Tongue (tissue), 2 donors: ENCODE measurements around the gene THSD7A. TPM values are rescaled to one million over a fixed set of nuclear protein-coding genes. Genes with fewer than 3 reads are reported as not detected.

Experiments used
- DNase-seq: peaks from one replicate; pipeline ENCODE4 v3.0.0-alpha.2; 2015
- total RNA-seq: library from RNA; depleted of rRNA; stranded (reverse); fragments of >200 nt; gene quantifications from one replicate; pipeline ENCODE4 v1.2.3, GENCODE V29; 2014

THSD7A gene
- total RNA-seq, 1 donor from 2014 or later: 10.6 TPM

DNA sequence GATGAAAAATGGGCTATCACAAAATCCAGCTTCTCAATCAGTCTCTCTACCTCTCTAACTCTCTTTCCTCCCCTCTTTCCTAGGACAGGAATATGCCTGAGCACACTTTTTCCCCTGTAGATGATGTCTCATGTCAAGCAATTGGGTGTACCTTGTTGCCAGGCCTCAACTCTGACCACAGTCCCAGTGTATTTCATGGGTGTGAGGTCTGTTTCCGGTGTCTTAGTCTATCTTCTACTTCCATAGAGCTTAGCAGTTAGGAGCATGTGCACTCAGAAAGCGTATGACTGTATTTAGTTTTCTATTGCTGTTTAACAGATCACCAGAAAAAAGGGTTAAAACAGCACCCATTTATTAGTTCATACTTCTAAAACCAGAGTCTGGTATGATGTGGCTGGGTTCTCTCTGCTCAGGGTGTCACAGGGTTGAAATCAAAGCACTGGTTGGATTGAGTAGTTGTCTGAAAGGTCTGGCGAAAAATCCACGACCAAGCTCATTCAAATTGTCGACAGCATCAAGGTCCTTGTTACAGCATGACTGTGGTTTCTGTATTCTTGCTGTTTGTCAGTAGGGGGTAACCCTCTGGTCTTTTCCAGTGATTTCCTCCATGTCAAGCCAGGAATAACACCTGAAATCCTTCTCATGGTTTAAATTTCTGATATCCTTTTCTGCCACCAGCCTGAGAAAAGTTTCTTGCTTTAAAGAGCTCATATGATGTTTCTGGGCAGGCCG lies 130.0 kb downstream of the THSD7A start:
- DNase-seq: no peak

DNA sequence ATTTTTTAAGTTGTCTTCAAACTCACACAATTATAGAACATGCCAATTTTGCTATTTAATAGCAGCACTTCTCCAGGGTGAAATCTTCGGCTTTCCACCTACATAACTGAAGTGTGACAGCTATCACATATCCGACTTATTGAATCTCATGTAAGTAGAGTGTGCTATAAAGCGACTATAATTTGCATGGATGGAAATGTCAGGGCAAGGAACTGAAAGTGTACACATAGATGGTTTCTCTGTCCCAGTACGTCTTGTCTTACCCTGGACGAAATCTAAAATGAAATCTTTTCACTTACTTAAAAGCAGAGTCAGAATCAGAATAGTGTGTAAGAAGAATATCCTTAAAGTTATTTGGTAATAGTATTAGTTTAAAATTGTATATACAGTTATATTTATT lies 132.3 kb downstream of the THSD7A start:
- no peak for DNase-seq

DNA sequence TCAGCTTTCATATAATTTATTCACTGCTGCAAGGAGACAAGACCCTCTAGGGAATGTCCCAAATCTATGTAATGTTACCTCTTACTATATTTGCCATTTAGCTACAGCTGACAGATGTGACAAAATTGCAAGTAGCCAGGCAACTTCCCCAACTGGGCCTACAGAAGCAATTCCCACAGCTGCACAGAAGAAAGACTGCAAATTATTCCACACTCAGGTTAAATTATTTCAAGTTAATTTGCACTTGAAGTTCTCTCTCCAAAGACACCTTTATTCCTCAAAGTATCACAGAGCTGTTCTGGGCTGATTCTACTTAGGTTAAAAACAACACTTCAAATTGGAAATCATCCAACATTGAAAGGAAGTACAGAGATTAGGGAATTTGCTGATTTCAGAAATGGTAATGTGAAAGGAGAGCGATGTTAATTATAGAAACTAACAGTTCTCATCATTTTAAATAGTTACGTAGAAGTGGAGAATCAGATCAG lies 133.6 kb downstream of the THSD7A start:
- DNase-seq: peak; percentile 35

DNA sequence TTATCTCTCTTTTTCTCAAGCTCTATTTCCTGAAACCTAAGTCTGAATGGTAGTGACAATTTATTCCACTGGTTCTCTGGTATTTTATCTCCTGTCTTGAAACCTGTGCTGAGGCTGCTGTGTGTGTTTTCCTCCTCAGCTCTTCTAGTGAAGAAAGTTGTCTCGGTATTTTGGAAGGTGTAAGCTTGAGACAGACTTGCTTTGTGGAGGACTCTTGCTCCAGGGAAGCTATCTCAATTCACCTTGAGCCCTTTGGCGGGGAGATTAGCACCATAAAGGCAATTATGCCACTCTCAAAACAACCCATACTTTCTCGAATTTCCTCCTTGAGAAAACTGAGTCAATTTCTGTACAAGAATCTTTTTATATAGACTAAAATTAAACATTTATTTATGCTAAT lies 141.6 kb downstream of the THSD7A start:
- no peak for DNase-seq

DNA sequence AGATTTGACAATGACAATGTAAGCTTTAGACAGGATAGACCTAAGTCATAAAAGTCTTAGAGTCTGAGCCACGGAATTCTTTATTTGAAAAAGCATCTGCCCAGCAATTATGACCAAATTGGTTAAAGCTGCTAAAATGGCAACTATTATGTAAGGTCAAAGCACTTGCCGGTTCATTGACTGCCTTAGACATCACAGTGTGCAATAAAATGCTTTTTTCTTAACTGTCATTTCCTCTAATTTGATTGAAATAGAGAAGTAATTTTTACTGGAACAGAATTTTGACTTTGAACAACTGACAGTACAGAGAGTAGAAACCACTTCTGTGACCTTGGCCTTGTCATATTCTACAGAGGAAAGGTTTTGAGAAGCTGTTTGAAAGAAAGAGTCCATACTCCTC lies 142.9 kb downstream of the THSD7A start:
- DNase-seq: no peak

DNA sequence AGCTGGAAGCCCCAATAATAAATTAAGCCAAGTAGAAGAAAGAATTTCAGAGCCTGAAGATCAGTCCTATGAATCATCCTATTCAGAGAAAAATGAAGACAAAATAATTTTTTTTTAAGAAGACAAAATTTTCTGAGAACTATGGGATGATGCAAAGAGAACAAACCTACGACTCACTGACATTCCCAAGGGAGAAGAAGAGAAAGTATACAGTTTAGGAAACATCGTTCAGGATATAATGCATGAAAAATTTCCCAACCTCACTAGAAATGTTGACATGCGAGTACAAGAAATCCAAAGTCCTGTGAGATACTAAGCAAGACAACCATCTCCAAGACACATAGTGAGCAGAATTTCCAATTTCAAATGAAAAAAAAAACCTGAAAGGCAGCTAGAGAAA lies 150.5 kb downstream of the THSD7A start:
- no peak for DNase-seq

DNA sequence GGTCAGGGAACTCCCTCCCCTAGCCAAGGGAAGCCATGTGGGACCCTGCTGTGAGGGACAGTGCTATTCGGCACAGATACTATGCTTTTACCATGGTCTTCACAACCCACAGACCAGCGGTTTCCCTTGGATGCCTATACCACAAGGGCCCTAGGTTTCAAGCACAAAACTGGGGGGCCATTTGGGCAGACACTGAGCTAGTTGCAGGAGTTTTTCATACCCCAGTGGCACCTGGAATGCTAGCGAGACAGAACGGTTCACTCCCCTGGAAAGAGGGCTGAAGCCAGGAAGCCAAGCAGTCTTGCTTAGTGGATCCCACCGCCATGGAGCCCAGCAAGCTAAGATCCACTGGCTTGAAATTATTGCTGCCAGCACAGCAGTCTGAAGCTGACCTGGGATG lies 156.8 kb downstream of the THSD7A start:
- no peak for DNase-seq

DNA sequence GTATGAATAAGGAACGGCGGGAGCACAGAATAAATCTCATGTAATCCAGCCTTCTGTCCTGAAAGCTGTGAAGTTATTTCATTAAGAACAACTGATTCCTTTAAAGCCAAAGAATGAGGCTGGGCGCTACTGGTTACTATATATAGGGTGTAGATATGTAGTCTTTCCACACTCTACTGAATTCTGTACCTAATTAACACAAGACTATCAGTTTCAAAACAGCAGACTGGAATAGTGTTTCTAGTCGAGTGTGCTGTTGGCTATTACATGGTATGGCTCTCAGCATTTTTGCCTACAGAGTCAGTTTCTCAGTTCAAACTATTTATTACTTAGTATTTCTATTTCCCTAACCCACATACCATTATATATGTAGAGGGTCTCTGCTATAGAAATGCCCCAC lies 163.3 kb downstream of the THSD7A start:
- no peak for DNase-seq

DNA sequence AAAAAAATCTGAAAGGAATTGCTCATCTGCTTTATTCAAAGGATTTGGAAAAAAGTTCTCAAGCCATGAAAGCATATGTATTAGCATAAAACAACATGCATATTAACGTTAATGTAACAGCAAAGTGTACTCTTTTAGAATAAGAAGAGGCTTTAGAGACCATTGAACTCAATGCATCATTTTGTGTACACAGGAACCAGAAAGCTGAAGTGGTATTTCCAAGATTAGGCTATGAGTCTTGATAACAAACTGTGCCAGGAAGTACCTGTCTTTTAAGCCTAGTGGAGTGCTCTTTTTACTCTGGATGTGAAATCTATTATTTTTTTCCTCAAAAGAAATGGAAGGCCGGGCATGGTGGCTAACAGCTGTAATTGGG lies 164.2 kb downstream of the THSD7A start:
- no peak for DNase-seq

DNA sequence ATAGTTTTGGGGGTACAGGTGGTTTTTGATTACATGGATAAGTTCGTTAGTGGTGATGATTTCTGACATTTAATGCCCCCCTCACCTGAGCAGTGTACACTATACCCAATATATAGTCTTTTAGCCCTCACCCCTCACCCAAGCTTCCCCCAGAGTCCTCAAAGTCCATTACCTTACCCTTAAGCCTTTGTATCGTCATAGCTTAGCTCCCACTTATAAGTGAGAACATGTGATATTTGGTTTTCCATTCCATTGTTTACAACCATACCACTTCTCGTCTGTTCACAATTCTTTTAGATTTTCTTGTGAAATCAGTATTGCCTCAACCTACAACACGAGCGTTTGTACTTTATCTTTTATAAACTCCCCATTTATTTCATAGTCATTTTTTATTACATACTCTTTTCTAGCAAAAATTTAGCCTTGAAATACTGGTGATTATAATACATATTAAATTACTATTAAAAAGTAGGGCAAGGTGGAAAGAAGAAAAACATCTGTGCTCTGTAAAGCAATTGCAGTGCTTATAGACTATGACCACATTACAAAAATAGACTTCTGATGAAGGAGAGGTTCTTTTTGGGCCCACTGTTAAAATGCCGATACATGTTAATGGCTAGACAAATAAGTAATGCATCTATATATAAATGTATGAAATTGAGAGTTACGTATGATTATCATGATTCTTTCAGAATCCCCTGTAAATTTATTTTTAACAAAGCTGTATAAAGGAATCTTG lies 164.8 kb downstream of the THSD7A start:
- no peak for DNase-seq

DNA sequence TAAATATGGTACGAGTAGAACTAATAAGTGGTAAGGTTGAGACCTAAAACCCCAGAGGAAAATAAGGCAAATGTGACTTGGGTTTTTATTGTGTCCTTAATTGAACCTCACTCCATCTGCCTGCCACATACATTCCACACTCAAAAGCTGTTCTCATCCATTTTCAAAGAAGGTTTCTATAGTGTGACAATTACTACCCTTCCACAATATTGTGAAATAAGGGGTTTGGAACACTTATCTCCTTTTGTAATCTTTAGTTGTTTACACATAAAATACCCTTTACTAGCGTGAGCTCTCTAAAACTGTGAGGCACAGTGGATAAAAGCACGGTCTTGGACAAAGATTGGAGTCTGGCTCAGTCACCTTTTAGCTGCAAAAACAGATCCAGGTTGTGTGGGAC lies 166.6 kb downstream of the THSD7A start:
- no peak for DNase-seq

DNA sequence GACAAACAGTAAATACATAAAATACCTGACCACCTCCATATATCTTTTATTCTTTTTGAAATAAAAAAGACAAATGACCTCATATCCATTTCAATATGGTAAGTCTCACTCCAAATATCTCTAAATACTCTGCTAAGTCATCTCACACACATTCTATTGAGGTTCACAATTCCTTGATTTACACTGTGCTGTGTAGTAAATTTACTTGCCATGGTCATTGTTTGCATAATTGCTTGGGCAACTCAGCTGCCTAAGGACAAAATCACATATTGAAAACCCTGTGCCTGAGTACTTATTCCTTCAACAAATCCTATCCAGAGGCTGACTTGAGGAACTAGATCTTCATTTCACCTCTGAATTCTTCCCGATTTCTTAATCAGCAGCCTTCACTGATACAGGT lies 176.4 kb downstream of the THSD7A start:
- DNase-seq: no peak

DNA sequence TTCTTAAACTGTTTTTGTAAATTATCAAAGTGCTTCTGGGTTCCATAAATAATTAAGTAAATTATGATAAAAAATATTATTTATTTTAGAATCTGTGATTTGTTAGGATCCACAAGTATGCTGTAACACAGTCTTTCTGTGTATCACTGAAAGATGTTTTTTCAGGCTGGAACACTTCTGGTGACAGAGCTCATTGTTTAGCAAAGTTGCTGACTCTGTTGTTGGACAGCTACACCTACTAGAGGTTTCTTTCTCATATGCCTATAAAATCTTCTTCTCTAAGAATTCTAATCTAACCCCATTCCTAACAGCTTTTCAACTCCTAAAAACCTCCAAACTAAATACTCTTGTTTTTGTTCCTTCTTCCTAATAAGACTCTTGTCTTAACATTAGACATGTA lies 176.8 kb downstream of the THSD7A start:
- no peak for DNase-seq

DNA sequence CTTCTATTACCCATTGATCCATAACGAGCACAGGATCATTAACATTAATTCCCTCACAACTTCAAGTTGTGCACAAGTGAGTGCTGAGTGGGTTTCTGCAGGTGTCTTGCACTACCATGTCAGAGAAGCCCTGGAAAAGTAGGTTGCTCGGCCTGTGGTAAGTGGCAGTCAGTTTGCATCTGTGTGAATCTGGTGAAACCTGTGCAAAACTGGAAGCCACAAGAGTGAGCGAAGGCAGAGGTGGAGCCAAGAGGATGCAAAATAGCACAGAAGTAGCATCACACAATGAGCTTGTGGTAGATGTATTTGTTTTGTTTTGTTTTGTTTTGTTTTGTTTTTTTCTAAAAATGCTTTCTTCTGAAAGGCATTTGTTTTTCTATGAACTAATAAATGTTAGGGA lies 181.5 kb downstream of the THSD7A start:
- no peak for DNase-seq

DNA sequence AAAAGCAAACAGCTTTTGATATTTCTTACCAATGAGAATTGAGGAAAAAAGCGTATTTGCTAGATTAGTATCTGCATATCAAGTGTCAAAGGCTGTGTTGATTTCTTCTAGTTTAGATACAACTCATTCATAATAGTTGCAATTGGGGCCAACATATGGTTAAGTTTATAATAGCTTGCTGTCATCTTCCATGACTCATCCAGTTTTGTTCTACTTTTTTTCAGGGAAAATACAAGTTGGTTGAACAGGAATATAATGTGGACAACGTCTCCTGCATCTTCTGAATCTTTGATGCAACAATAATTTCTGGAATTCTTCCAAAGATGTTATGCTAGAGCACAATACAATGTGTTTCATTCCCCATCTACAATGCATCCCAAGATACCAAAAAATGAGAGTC lies 182.0 kb downstream of the THSD7A start:
- no peak for DNase-seq

DNA sequence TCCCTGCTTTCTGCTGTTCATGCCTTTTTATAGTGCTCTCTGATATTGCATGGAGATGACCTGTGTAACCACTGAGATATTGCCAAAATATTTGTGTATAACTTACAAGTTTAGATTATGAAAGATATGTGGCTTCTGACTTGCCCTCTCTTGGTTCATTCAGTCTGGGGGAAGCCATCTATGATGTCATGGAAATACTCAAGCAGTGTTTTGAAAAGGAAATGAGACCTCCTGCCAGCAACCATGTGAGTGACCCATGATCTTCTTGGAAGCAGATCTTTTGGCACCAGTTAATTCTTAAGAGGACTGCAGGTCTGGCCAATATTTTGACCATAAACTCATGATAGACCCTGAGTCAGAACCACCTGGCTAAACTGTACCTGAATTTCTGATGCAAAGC lies 183.0 kb downstream of the THSD7A start:
- DNase-seq: no peak

DNA sequence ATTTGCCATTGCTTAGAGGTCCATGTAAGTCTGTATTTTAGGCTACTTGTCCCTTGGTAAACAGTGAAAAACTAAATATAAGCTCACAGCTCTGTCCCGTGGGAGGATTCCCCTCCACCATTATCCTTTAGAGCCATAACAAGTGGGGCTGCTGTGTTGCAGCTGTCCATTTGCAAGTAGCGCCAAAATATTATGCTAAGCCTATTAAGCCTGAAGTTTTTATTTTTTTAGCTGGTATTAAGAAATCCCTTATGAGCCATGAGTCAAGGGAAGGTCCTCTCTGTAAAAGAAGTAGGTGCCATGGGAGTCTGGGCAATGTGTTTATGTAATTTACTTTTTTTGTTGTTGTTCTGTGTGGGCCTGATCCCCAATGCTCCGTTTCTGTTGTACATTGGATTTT lies 183.9 kb downstream of the THSD7A start:
- peak; percentile 64 for DNase-seq

DNA sequence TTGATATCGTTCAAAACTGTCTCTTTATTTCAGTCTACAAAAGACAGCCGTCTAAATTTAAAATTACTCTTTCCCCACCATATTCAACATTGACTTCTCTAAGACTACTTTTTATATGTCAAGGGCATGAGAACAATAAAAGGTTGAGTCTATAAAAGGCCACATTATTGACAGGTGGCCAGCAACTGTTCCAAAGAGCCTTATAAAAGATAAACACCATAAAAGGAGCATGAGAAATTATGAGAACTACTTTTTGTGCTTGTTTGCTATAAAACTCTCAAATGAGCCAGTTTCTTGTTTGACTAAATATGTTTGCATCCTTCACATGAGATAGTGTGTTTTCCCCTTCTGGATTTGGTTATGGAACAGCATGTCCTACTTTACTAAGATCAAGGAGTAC lies 189.2 kb downstream of the THSD7A start:
- no peak for DNase-seq

DNA sequence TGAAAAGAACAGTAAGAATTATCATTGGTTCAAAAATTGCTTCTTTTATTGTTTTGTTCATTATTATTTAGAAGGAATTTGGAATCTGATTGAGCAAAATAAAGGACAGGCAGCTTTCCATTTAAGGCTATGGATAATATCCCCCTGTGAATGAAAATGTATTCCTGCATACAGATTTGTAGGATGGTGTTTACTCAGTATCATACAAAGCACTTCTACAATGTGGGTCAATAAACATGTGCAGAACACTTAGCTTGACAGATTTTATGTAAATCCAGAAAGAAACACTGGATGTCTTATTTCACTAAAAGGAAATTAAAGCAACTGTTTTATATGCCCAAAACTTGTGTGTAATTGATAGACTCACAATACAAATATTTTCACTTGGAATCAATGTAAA lies 189.7 kb downstream of the THSD7A start:
- no peak for DNase-seq

DNA sequence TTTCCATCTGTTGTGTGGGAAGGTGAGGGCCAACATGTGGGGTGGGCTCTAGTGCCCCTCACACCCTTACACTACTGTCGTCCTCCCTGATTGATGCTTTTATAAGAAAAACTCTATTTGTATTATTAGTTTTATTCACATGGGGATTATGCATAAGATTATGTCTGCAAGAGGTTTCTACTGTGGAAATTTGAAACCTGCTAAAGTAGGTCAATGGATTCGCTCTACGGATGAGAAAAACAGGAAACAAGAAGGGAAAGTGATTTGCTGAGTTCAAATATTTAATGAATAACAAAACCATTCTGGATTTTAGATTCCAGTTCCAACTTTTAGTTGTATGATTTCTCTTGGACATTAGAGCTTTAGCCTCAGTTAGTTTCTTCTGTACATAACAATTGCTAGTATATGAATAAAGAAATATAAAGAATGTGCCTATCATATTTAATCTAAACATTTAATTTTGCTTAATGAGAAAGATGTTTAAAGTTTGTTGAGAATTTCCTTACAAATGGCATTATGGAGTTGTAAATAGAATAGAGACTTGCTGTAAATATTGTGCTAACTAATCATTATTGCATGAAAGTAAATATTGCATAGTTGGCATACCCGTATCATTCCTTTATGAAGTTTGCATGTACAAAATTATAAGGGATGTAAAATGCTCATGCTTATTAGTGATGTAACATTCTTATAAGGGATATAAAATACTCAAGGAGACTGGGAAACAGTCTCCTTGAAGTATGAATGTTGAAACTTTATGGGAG lies 193.8 kb downstream of the THSD7A start:
- no peak for DNase-seq

DNA sequence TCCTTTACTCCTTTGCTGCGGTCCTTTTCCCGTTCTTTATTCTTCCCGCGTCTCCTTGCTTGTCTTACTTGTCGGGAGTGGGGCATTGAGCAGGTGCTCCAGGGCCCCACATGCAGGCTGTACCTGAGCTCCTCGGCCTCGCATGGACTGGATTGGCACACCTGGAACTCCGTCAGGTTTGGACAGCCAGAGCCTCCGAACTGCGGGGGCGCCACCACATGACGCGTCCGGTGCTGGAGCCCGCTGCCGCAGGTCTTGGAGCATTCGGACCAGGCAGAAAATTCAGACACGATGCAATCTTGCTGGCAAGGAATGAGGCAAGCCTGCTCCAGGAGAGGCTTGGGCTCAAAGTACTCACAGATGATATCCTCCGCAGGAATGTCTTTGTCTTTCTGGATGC lies 195.7 kb downstream of the THSD7A start:
- no peak for DNase-seq

DNA sequence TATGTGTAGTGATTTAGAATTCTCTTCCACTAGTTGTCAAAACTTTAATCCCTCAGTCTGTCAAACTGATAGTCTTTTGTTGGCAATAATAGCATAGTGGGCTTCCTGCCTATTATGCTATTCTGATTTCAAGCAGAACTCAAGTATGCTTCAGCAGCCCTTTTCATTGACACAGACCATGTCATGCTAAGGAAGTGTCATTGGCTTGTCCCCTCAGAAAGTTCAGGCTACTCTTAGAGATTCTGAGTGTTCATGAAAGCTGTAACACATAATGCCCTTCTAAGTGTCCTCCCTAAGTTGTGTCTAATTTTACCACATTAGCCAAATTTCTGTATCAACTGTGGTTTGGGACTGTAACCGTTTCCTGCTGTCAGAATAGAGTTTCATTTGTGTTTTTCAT lies 198.7 kb downstream of the THSD7A start:
- no peak for DNase-seq

DNA sequence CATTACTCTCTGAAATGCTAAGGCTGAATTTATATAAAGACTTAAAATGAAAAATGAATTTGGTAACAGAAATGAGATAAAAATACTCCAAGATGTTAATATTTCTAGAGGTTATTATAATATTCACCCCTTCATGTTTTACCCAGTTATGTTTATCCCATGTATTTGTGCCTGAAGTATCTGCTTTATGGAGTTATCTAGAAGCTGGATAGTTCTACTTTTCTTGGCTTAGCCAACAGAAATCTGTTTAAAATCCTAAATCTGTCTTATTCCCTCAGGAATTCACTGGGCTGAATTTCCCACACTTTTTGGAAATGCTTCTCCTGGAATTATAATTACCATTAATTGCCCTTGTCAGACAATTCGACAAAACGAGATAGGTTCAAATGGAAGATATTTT lies 201.6 kb downstream of the THSD7A start:
- no peak for DNase-seq
